ENCODE results near the gene CLIC4. TPM values are rescaled to one million over a fixed set of nuclear protein-coding genes. Genes with fewer than 3 reads are reported as not detected.
"Not testable (repeated sequence)": the region's sequence is repeated elsewhere in the genome, so short reads cannot be mapped to it uniquely, and the experiment has no call there.

The CLIC4 gene
- total RNA-seq, 1 donor from 2014 or later: 136 TPM

DNA sequence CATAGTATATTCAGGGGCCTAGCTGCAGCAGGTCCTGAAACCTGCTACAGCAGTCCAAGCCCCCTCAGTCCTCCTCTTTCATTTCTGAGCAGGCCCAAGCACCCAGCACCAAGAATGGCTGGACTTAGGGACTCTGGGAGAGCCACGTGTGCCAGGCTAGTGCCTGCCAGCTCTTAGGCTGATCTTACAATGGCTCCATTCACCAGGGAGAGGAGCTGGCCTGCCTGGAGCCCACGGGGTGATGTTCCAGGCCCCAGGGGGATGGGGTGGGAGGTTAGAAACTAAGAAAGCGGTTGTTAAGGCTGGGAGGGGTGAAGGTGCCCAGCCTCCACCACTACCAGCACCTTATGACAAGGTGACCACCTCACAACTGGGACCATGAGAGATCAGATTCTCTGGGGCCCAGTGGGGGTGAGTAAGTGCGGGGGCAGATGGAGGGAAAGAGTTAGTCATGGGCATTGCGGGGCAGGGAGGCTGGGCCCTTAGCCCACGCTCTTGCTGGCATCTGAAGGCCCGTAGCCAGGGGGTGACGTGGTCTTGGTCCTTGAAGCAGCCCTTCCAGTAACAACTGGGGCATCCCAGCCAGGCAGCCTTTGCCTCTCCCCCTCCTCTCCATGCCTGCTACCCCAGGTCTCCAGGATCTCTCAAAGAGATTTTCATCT is 30.3 kb upstream of the CLIC4 start:
- no peak overlapping the region for H3K27ac Mint-ChIP-seq

DNA sequence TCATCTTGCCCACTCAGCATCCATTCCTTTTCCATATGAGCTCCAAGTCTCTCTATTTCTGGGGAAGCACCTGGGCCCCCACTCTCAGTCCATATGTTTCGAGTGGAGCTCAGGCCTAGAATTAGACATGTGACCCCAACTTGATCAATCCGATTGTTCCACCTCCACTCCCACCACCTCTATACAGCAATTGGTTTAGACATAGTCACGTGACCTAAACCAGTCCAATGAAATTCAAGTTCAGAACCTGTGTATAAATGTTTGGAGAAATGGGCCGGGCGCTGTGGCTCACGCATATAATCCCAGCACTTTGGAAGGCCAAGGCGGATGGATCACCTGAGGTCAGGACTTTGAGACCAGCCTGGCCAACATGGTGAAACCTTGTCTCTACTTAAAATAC is 29.6 kb upstream of the CLIC4 start:
- no peak for DNase-seq (ENCODE audit: low spot score in 2 of 2, unreplicated experiment in 2 of 2)

More for the DNA sequence above, 30.3 kb upstream of the CLIC4 start:
- Mint-ChIP-seq H3K4me1 (no peaks in the 10 kb centered on the region), H3K9me3 (no peaks in the 10 kb centered on the region), H3K36me3 (no peaks in the 10 kb centered on the region), H3K4me3 (no peak overlapping the region), H3K27me3 (ENCODE audit: low read depth) (no peaks in the 10 kb centered on the region)
- no peak for DNase-seq (ENCODE audit: low spot score in 2 of 2, unreplicated experiment in 2 of 2)
- TF ChIP-seq, protein P1, sequence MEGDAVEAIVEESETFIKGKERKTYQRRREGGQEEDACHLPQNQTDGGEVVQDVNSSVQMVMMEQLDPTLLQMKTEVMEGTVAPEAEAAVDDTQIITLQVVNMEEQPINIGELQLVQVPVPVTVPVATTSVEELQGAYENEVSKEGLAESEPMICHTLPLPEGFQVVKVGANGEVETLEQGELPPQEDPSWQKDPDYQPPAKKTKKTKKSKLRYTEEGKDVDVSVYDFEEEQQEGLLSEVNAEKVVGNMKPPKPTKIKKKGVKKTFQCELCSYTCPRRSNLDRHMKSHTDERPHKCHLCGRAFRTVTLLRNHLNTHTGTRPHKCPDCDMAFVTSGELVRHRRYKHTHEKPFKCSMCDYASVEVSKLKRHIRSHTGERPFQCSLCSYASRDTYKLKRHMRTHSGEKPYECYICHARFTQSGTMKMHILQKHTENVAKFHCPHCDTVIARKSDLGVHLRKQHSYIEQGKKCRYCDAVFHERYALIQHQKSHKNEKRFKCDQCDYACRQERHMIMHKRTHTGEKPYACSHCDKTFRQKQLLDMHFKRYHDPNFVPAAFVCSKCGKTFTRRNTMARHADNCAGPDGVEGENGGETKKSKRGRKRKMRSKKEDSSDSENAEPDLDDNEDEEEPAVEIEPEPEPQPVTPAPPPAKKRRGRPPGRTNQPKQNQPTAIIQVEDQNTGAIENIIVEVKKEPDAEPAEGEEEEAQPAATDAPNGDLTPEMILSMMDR (IDR thresholded peaks at IDR 0.05; ENCODE audit: unreplicated experiment): no peak

DNA sequence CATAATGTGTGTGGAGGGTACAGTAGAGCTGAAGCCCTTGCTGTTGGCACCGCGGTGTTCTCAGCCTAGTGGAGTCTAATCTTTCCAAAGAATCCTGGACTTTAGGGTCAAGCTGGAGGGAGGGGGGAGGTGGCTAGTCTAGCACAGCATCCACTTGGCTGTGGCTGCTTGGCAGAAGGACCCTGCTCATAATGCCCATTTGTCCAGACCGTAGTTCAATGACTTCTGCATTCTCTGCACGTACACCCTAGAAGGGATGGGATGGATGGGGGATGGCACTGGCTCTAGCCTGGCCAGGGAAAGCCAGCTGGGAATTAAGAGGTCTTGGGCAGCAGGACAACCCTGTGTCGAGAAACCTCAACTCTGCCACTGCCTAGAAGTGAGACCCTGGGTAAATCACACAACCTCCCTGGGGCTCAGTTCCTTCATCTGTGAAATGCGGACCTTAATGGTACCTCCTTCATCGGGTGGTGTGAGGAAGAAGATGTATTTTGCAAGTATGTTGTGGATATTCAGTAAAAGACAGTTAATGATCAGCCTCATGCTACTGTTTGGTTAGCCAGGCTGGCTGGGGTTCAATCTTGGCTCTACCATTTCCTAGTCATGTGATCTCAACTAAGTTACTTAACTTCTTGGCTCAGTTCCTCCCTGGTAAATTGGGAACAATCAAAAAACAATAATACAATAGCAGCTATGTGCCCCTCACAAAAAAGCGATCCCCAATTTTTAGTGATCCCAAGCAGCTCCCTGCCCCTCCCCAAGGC is 27.2 kb upstream of the CLIC4 start:
- Mint-ChIP-seq H3K27me3 (ENCODE audit: low read depth) (no peaks in the 10 kb centered on the region), H3K4me1 (no peaks in the 10 kb centered on the region), H3K9me3 (no peaks in the 10 kb centered on the region), H3K4me3 (no peak overlapping the region), H3K36me3 (no peaks in the 10 kb centered on the region), H3K27ac (no peak overlapping the region)
- DNase-seq (ENCODE audit: low spot score in 2 of 2, unreplicated experiment in 2 of 2): no peak
- TF ChIP-seq, protein P1 (IDR thresholded peaks at IDR 0.05; ENCODE audit: unreplicated experiment): no peak

More for the DNA sequence above, 29.6 kb upstream of the CLIC4 start:
- no peaks in the 10 kb centered on the region for H3K27me3 Mint-ChIP-seq (ENCODE audit: low read depth)
- TF ChIP-seq, protein P1 (IDR thresholded peaks at IDR 0.05; ENCODE audit: unreplicated experiment): no peak
- no peaks in the 10 kb centered on the region for H3K9me3 Mint-ChIP-seq
- no peaks in the 10 kb centered on the region for H3K36me3 Mint-ChIP-seq
- H3K4me3 Mint-ChIP-seq: no peak overlapping the region
- no peak overlapping the region for H3K27ac Mint-ChIP-seq
- no peaks in the 10 kb centered on the region for H3K4me1 Mint-ChIP-seq

DNA sequence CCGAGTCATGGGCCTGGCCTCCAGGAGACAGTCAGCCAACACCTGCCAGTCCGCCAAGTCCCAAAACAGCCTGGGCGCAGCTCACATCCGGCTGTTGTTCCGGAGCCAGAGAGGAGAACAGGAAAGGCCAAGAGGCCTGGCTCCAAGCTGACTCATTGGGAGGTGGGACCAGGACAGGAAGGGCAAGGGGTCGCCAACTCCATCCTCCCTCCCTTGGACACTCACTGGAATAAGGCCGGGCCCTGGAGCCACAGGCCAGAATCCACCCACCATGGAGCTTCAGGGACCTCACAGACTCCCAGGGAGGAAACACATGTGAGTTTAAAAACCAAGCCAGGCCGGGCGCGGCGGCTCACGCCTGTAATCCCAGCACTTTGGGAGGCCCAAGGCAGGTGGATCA is 25.1 kb upstream of the CLIC4 start:
- no peak overlapping the region for H3K27ac Mint-ChIP-seq
- no peak for DNase-seq (ENCODE audit: low spot score in 2 of 2, unreplicated experiment in 2 of 2)
- TF ChIP-seq, protein P1 (IDR thresholded peaks at IDR 0.05; ENCODE audit: unreplicated experiment): no peak
- H3K4me3 Mint-ChIP-seq: no peak overlapping the region
- H3K4me1 Mint-ChIP-seq: peaks cover 9% of the 10 kb centered on the region
- H3K27me3 Mint-ChIP-seq (ENCODE audit: low read depth): no peaks in the 10 kb centered on the region
- no peaks in the 10 kb centered on the region for H3K9me3 Mint-ChIP-seq
- no peaks in the 10 kb centered on the region for H3K36me3 Mint-ChIP-seq

DNA sequence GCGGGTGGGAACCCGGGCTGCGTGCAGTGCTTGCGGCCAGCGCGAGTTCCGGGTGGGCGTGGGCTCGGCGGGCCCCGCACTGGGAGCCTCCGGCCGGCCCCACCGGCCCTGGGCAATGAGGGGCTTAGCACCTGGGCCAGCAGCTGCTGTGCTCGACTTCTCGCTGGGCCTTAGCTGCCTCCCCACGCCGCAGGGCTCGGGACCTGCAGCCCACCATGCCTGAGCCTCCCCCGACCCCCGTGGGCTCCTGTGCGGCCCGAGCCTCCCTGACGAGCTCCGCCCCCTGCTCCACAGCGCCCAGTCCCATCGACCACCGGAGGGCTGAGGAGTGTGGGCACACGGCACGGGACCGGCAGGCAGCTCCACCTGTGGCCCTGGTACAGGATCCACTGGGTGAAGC is 23.7 kb upstream of the CLIC4 start:
- Mint-ChIP-seq H3K27ac (no peak overlapping the region), H3K4me3 (no peak overlapping the region), H3K27me3 (ENCODE audit: low read depth) (no peaks in the 10 kb centered on the region), H3K4me1 (peaks cover 13% of the 10 kb centered on the region), H3K36me3 (no peaks in the 10 kb centered on the region), H3K9me3 (no peaks in the 10 kb centered on the region)
- DNase-seq (ENCODE audit: low spot score in 2 of 2, unreplicated experiment in 2 of 2): no peak
- TF ChIP-seq, protein P1 (IDR thresholded peaks at IDR 0.05; ENCODE audit: unreplicated experiment): no peak

DNA sequence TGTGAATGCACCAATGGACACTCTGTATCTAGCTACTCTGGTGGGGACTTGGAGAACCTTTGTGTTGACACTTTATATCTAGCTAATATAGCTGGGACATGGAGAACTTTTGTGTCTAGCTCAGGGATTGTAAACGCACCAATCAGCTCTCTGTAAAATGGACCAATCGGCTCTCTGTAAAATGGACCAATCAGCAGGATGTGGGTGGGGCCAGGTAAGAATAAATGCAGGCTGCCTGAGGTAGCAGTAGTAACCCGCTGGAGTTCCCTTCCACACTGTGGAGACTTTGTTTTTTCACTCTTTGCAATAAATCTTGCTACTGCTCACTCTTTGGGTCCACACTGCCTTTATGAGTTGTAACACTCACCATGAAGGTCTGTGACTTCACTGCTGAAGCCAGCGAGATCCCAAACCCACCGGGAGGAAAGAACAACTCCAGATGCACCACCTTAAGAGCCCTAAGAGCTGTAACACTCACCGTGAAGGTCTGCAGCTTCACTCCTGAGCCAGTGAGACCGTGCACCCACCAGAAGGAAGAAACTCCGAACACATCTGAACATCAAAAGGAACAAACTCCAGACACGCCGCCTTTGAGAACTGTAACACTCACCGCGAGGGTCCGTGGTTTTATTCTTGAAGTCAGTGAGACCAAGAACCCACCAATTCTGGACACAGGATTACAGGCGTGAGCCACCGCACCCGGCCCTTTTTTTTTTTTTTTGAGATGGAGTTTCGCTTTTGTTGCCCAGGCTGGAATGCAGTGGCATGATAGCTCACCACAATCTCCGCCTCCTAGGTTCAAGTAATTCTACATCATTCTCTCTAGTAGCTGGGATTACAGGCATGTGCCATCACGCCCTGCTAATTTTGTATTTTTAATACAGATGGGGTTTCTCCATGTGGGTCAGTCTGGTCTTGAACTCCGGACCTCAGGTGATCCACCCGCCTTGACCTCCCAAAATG is 22.9 kb upstream of the CLIC4 start:
- not testable (repeated sequence) for H3K27me3 Mint-ChIP-seq (ENCODE audit: low read depth); H3K4me3 Mint-ChIP-seq; H3K27ac Mint-ChIP-seq; H3K9me3 Mint-ChIP-seq; H3K36me3 Mint-ChIP-seq; DNase-seq (ENCODE audit: low spot score in 2 of 2, unreplicated experiment in 2 of 2)
- peaks cover 14% of the 10 kb centered on the region for H3K4me1 Mint-ChIP-seq
